HEK293 (cell line): ENCODE measurements around the gene PLEKHF1.
A peak's percentile ranks its signal among the peaks of the same experiment; 100 is the strongest.

Experiments used
- CTCF ChIA-PET: fragments of 350-600 bp; formaldehyde crosslinking; extraction: SDS; loops from one replicate; lab custom pipeline; 2021; ENCODE audit warnings: antibody characterized with exemption; lab: Yijun Ruan, JAX
- POLR2A ChIA-PET: fragments of 300-600 bp; formaldehyde crosslinking; extraction: SDS; loops from one replicate; lab custom pipeline; 2020; ENCODE audit warnings: antibody characterized with exemption, inconsistent platforms; lab: Yijun Ruan, JAX
- H3K27ac ChIP-seq: fragments of 200-500 bp; sonication (Bioruptor generic); 2 replicates; pipeline ENCODE4 v1.5.1; 2014; ENCODE audit warnings: low read depth, low read length, control low read depth, inconsistent platforms; ENCODE audit errors: extremely low read depth
- H3K36me3 ChIP-seq, 2 experiments: fragments of 200-500 bp in 1 of 2; sonication (Bioruptor generic) in 1 of 2; 1 replicate in 1 of 2; 2 replicates in 1 of 2; pipeline ENCODE4 v1.5.1; 2014 to 2017; ENCODE audit warnings: inconsistent platforms in 2 of 2, low read length in 2 of 2; ENCODE audit not compliant: control insufficient read depth in 2 of 2, insufficient read depth in 1 of 2
- H3K4me1 ChIP-seq: fragments of 200-500 bp; sonication (Bioruptor generic); 2 replicates; pipeline ENCODE4 v1.5.1; 2014; ENCODE audit warnings: mild to moderate bottlenecking, low read length, inconsistent platforms; ENCODE audit not compliant: control insufficient read depth, insufficient read depth
- H3K4me3 ChIP-seq: 2 replicates; pipeline ENCODE4 v1.5.1; 2011; ENCODE audit warnings: low read depth, mild to moderate bottlenecking, control low read depth, low read length, moderate library complexity
- H3K9me3 ChIP-seq: fragments of 200-500 bp; sonication (Bioruptor generic); 2 replicates; pipeline ENCODE4 v1.5.1; 2014; ENCODE audit warnings: low read depth, low read length, inconsistent platforms; ENCODE audit not compliant: control insufficient read depth, insufficient read depth
- MEIS1 ChIP-seq: sonication (generic); formaldehyde crosslinking; IDR thresholded peaks from 2 replicates; pipeline ENCODE4 v1.8.1; 2022; ENCODE audit warnings: missing genetic modification reagents, mild to moderate bottlenecking, borderline replicate concordance
- REPIN1 ChIP-seq: fragments of 450-650 bp; formaldehyde crosslinking; IDR thresholded peaks from 2 replicates; pipeline ENCODE4 v1.5.1; 2017; ENCODE audit warnings: missing biosample characterization, missing genetic modification characterization, low read depth
- SETDB1 ChIP-seq: IDR thresholded peaks from one replicate; pipeline ENCODE4 v1.6.1; 2017; ENCODE audit warnings: mild to moderate bottlenecking, low read length, moderate library complexity, mixed read lengths; ENCODE audit not compliant: insufficient read length
- SP3 ChIP-seq: fragments of 450-650 bp; formaldehyde crosslinking; IDR thresholded peaks from 2 replicates; pipeline ENCODE4 v1.5.1; 2016; ENCODE audit warnings: missing biosample characterization, missing genetic modification characterization
- ZBTB17 ChIP-seq: fragments of 450-650 bp; formaldehyde crosslinking; IDR thresholded peaks from 2 replicates; pipeline ENCODE4 v1.5.1; 2016; ENCODE audit warnings: missing biosample characterization, missing genetic modification characterization
- ZBTB20 ChIP-seq: fragments of 450-650 bp; formaldehyde crosslinking; IDR thresholded peaks from 2 replicates; pipeline ENCODE4 v1.5.1; 2016; ENCODE audit warnings: missing biosample characterization, missing genetic modification characterization
- ZBTB8A ChIP-seq: fragments of 450-650 bp; formaldehyde crosslinking; IDR thresholded peaks from 2 replicates; pipeline ENCODE4 v1.5.1; 2016; ENCODE audit warnings: missing biosample characterization, missing genetic modification characterization
- ZIC2 ChIP-seq: fragments of 450-650 bp; formaldehyde crosslinking; IDR thresholded peaks from 2 replicates; pipeline ENCODE4 v1.5.1; 2016; ENCODE audit warnings: missing biosample characterization, missing genetic modification characterization
- ZNF18 ChIP-seq: fragments of 450-650 bp; formaldehyde crosslinking; IDR thresholded peaks from 2 replicates; pipeline ENCODE4 v1.5.1; 2016; ENCODE audit warnings: missing biosample characterization, missing genetic modification characterization
- ZNF221 ChIP-seq: fragments of 450-650 bp; formaldehyde crosslinking; IDR thresholded peaks from 2 replicates; pipeline ENCODE4 v1.5.1; 2017; ENCODE audit warnings: missing biosample characterization, missing genetic modification characterization, borderline replicate concordance
- ZNF26 ChIP-seq: fragments of 450-650 bp; formaldehyde crosslinking; IDR thresholded peaks from 2 replicates; pipeline ENCODE4 v1.5.1; 2016; ENCODE audit warnings: missing biosample characterization, missing genetic modification characterization
- ZNF274 ChIP-seq, 2 experiments: fragments of 200-500 bp in 1 of 2; fragments of 450-650 bp in 1 of 2; sonication (Bioruptor generic) in 1 of 2; formaldehyde crosslinking in 1 of 2; IDR thresholded peaks; 2 replicates each; pipeline versions ENCODE4 v1.5.1 to v1.6.1; 2014 to 2016; ENCODE audit warnings: borderline replicate concordance in 1 of 2, inconsistent platforms in 1 of 2, low read length in 1 of 2, missing biosample characterization in 1 of 2, missing genetic modification characterization in 1 of 2
- ZNF280D ChIP-seq: fragments of 450-650 bp; formaldehyde crosslinking; IDR thresholded peaks from 2 replicates; pipeline ENCODE4 v1.5.1; 2016; ENCODE audit warnings: missing biosample characterization, missing genetic modification characterization
- ZNF302 ChIP-seq: fragments of 450-650 bp; formaldehyde crosslinking; IDR thresholded peaks from 2 replicates; pipeline ENCODE4 v1.5.1; 2016; ENCODE audit warnings: missing biosample characterization, missing genetic modification characterization, low read depth
- ZNF510 ChIP-seq: fragments of 450-650 bp; formaldehyde crosslinking; IDR thresholded peaks from 2 replicates; pipeline ENCODE4 v1.5.1; 2018; ENCODE audit warnings: mild to moderate bottlenecking, missing genetic modification characterization, missing biosample characterization; ENCODE audit not compliant: insufficient replicate concordance
- ZNF521 ChIP-seq: fragments of 450-650 bp; formaldehyde crosslinking; IDR thresholded peaks from 2 replicates; pipeline ENCODE4 v1.5.1; 2017; ENCODE audit warnings: missing biosample characterization, mild to moderate bottlenecking, missing genetic modification characterization
- ZNF548 ChIP-seq: fragments of 450-650 bp; formaldehyde crosslinking; IDR thresholded peaks from 2 replicates; pipeline ENCODE4 v1.5.1; 2016; ENCODE audit warnings: missing biosample characterization, missing genetic modification characterization
- ZNF558 ChIP-seq: fragments of 450-650 bp; formaldehyde crosslinking; IDR thresholded peaks from 2 replicates; pipeline ENCODE4 v1.5.1; 2016; ENCODE audit warnings: missing biosample characterization, missing genetic modification characterization
- ZNF621 ChIP-seq: fragments of 450-650 bp; formaldehyde crosslinking; IDR thresholded peaks from 2 replicates; pipeline ENCODE4 v1.5.1; 2017; ENCODE audit warnings: missing biosample characterization, missing genetic modification characterization
- ZNF624 ChIP-seq: fragments of 450-650 bp; formaldehyde crosslinking; IDR thresholded peaks from 2 replicates; pipeline ENCODE4 v1.5.1; 2017; ENCODE audit warnings: missing biosample characterization, missing genetic modification characterization
- ZNF658 ChIP-seq: fragments of 450-650 bp; formaldehyde crosslinking; IDR thresholded peaks from 2 replicates; pipeline ENCODE4; 2016; ENCODE audit warnings: missing biosample characterization, missing genetic modification characterization
- ZNF692 ChIP-seq: fragments of 450-650 bp; formaldehyde crosslinking; IDR thresholded peaks from 2 replicates; pipeline ENCODE4 v1.5.1; 2016; ENCODE audit warnings: missing biosample characterization, missing genetic modification characterization
- ZNF776 ChIP-seq: fragments of 450-650 bp; formaldehyde crosslinking; IDR thresholded peaks from 2 replicates; pipeline ENCODE4 v1.5.0; 2017; ENCODE audit warnings: missing biosample characterization, missing genetic modification characterization, borderline replicate concordance

PLEKHF1 gene

GRCh38 chr19:29677001-29677817, 11.9 kb downstream of the PLEKHF1 start:
- Histone ChIP-seq H3K4me3 (no peak overlapping the region), H3K27ac (no peak overlapping the region), H3K4me1 (peaks cover 2% of the 10 kb centered on the region), H3K36me3 (peaks cover 4 to 32% of the 10 kb centered on the region in 2 experiments; a peak in 2 of 3 replicates), H3K9me3 (no peaks in the 10 kb centered on the region)
- POLR2A ChIA-PET: interaction anchor here (1.2 to 1.3 kb wide), 3 partner anchors 39 to 71 kb away, joined by 3 to 5 read pairs (median 3); partner anchors contain the start of gene POP4
- CTCF ChIA-PET: interaction anchor here (0.6 to 4.5 kb wide), 6 partner anchors 13 to 67 kb away, joined by 3 to 17 read pairs (median 4); no protein-coding TSS in a partner anchor
- TF ChIP-seq ZBTB17 (tag by site-specific recombination): no peak
- no peak for TF ChIP-seq ZBTB8A (tag by site-specific recombination)
- TF ChIP-seq SETDB1: no peak
- peak; percentile 30; the same call in 1 of the 2 replicates for TF ChIP-seq ZIC2 (tag by site-specific recombination)
- no peak for TF ChIP-seq ZBTB20 (tag by site-specific recombination)
- TF ChIP-seq ZNF510 (tag by site-specific recombination): no peak
- TF ChIP-seq, all 188 proteins: peak for 1

GRCh38 chr19:29678484-29679106, 13.3 kb downstream of the PLEKHF1 start:
- TF ChIP-seq ZNF548 (tag by site-specific recombination): no peak
- no peak for TF ChIP-seq ZNF658 (tag by site-specific recombination)
- TF ChIP-seq ZNF624 (tag by site-specific recombination): no peak
- TF ChIP-seq ZNF221 (tag by site-specific recombination): no peak
- TF ChIP-seq ZNF18 (tag by site-specific recombination): no peak
- TF ChIP-seq MEIS1: no peak
- TF ChIP-seq ZNF302 (tag by site-specific recombination): no peak
- TF ChIP-seq ZNF692 (tag by site-specific recombination): no peak
- TF ChIP-seq ZNF280D (tag by site-specific recombination): no peak
- TF ChIP-seq ZNF26 (tag by site-specific recombination): no peak
- no peak for TF ChIP-seq ZNF558 (tag by site-specific recombination)
- TF ChIP-seq ZNF621 (tag by site-specific recombination): no peak
- TF ChIP-seq ZNF274 (IDR thresholded peaks at IDR 0.05; ENCODE audit: low read length): no peak
- TF ChIP-seq ZNF274 (tag by site-specific recombination; IDR thresholded peaks at IDR 0.05; ENCODE audit: borderline replicate concordance): no peak
- TF ChIP-seq REPIN1: no peak
- TF ChIP-seq ZNF521: no peak
- TF ChIP-seq SP3 (tag by site-specific recombination): no peak
- TF ChIP-seq ZNF776 (tag by site-specific recombination): no peak
- POLR2A ChIA-PET: interaction anchor here (1.2 kb wide), 2 partner anchors 37 to 72 kb away, joined by 3 to 5 read pairs; partner anchors contain the start of gene POP4
- CTCF ChIA-PET: interaction anchor here (0.6 to 4.5 kb wide), 5 partner anchors 12 to 68 kb away, joined by 3 to 17 read pairs (median 4); no protein-coding TSS in a partner anchor
- Histone ChIP-seq H3K4me3 (no peak overlapping the region), H3K9me3 (no peaks in the 10 kb centered on the region), H3K27ac (no peak overlapping the region), H3K4me1 (no peaks in the 10 kb centered on the region), H3K36me3 (peaks cover 4 to 31% of the 10 kb centered on the region in 2 experiments; a peak in 2 of 3 replicates)
